Esophagus squamous epithelium (tissue), 4 donors: ENCODE data around the gene MYCBP2.

ENCODE experiments used
- CTCF ChIP-seq, 6 experiments: fragments of 450-650 bp in 4 of 6; fragments of 200-600 bp in 2 of 6; sonication (generic) in 2 of 6; IDR thresholded peaks; one replicate each; pipeline ENCODE4 v1.5.1; 2016 to 2019; ENCODE audit warnings: antibody characterized with exemption in 6 of 6, mild to moderate bottlenecking in 4 of 6, moderate library complexity in 4 of 6
- POLR2A ChIP-seq, 4 donors: fragments of 450-650 bp; IDR thresholded peaks; one replicate each; pipeline ENCODE4 v1.6.1; 2017; ENCODE audit warnings: antibody characterized with exemption in 4 of 4, mild to moderate bottlenecking in 4 of 4, moderate library complexity in 3 of 4

DNA sequence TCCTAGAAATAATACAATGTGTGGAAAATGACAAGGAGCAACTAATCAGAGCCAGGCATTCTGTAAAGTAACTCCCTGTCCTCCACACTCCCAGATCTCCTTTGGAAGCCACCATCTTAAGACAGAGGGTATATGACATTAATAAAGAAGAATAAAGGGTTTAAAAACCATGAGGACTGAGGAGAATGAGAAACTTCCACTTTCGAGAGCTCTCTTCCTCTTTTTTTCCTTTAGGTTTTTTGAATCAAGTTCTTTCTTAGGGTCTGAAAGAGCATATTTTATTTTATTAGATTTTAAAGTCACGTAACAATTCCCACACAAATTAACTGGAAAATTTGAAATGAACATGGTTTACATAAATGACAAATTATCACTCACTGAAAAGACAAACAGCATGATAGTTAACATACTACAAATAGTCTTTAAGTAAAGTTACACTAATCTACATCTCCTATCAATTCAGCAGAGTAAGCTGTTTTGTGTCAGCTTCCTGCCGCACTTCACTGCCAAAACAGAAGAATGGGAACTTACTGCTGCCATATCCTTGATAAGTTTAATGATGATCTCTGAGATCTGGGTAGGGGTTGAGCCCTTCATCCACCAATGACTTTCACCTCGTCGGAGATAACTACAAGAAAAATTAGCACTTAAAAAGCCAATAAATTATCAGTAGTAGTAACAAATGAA is 261.3 kb downstream of the MYCBP2 start:
- TF ChIP-seq POLR2A (IDR thresholded peaks at IDR 0.05): no peak
- TF ChIP-seq CTCF (IDR thresholded peaks at IDR 0.05): no peak
